Neural cell (in vitro differentiated cells): Measurements from ENCODE around the gene GREM1. TPM values are rescaled to one million over a fixed set of nuclear protein-coding genes. Genes with fewer than 3 reads are reported as not detected.

ENCODE experiments used
- H2AFZ ChIP-seq: fragments of 200-600, 300-800 bp; sonication (generic), shearing (Covaris generic); 2 replicates; pipeline ENCODE4 v1.6.0; 2014; ENCODE audit warnings: low read depth, mild to moderate bottlenecking, antibody characterized with exemption, low read length, moderate library complexity
- H3F3A ChIP-seq: fragments of 200-600 bp; shearing (Covaris generic); 2 replicates; pipeline ENCODE4 v1.6.1; 2016; ENCODE audit warnings: mild to moderate bottlenecking, moderate library complexity, mixed read lengths, antibody characterized with exemption, low read length; ENCODE audit not compliant: insufficient read depth, poor library complexity, severe bottlenecking
- H3K27ac ChIP-seq: fragments of 200-600, 300-800 bp; sonication (generic), shearing (Covaris generic); 2 replicates; pipeline ENCODE4 v1.5.1; 2014; ENCODE audit warnings: mild to moderate bottlenecking, low read length, moderate library complexity
- H3K27me3 ChIP-seq: fragments of 300-800, 200-600 bp; sonication (generic), shearing (Covaris generic); 2 replicates; pipeline ENCODE4 v1.6.0; 2014; ENCODE audit warnings: mild to moderate bottlenecking, low read depth, low read length, moderate library complexity; ENCODE audit not compliant: insufficient read depth
- H3K36me3 ChIP-seq: fragments of 300-800, 200-600 bp; sonication (generic), shearing (Covaris generic); 2 replicates; pipeline ENCODE4 v1.5.1; 2014; ENCODE audit warnings: mild to moderate bottlenecking, antibody characterized with exemption, low read length, moderate library complexity; ENCODE audit not compliant: insufficient read depth
- H3K4me2 ChIP-seq: fragments of 300-800, 200-600 bp; sonication (generic), shearing (Covaris generic); 2 replicates; pipeline ENCODE4 v1.6.0; 2014; ENCODE audit warnings: mild to moderate bottlenecking, low read length
- H3K4me3 ChIP-seq: fragments of 300-800, 200-600 bp; sonication (generic), shearing (Covaris generic); 2 replicates; pipeline ENCODE4 v1.5.1; 2014; ENCODE audit warnings: mild to moderate bottlenecking, low read length, moderate library complexity
- H3K79me2 ChIP-seq: fragments of 200-600 bp; shearing (Covaris generic); replicated peaks from 2 replicates; pipeline ENCODE4 v1.6.0; 2014; ENCODE audit warnings: mild to moderate bottlenecking, low read length, moderate library complexity; ENCODE audit not compliant: insufficient read depth
- H3K9ac ChIP-seq: fragments of 300-800, 200-600 bp; sonication (generic), shearing (Covaris generic); 2 replicates; pipeline ENCODE4 v1.6.1; 2016; ENCODE audit warnings: mild to moderate bottlenecking, low read length, mixed read lengths
- H3K9me2 ChIP-seq: fragments of 200-600 bp; shearing (Covaris generic); 2 replicates; pipeline ENCODE4 v1.6.1; 2016; ENCODE audit warnings: mild to moderate bottlenecking, low read length, mixed read lengths; ENCODE audit not compliant: insufficient read depth
- H3K9me3 ChIP-seq: fragments of 200-600, 300-800 bp; sonication (generic), shearing (Covaris generic); 2 replicates; pipeline ENCODE4 v1.6.1; 2016; ENCODE audit warnings: mild to moderate bottlenecking, mixed run types, low read length, moderate library complexity, mixed read lengths
- H4K20me1 ChIP-seq: fragments of 200-600 bp; shearing (Covaris generic); 2 replicates; pipeline ENCODE4 v1.6.1; 2016; ENCODE audit warnings: mild to moderate bottlenecking, mixed run types; ENCODE audit not compliant: insufficient read depth
- CTCF ChIP-seq: fragments of 450-650 bp; IDR thresholded peaks from 2 replicates; pipeline ENCODE4 v1.5.1; 2014; ENCODE audit warnings: antibody characterized with exemption, mild to moderate bottlenecking, moderate library complexity; ENCODE audit not compliant: poor library complexity, severe bottlenecking
- EP300 ChIP-seq: fragments of 450-650 bp; conservative IDR thresholded peaks from 2 replicates; pipeline ENCODE4 v1.6.1; 2014; ENCODE audit warnings: antibody characterized with exemption, mild to moderate bottlenecking, moderate library complexity; ENCODE audit not compliant: poor library complexity, severe bottlenecking
- EZH2 ChIP-seq: fragments of 200-600, 300-800 bp; shearing (Covaris generic), sonication (generic); IDR thresholded peaks from 2 replicates; pipeline ENCODE4 v1.6.1; 2014; ENCODE audit warnings: antibody characterized with exemption, low read length, borderline replicate concordance, mild to moderate bottlenecking; ENCODE audit not compliant: insufficient read depth, poor library complexity, severe bottlenecking
- MXI1 ChIP-seq: fragments of 450-650 bp; conservative IDR thresholded peaks from 2 replicates; pipeline ENCODE4 v1.6.1; 2014; ENCODE audit warnings: antibody characterized with exemption, mild to moderate bottlenecking; ENCODE audit not compliant: poor library complexity, severe bottlenecking
- POLR2AphosphoS5 ChIP-seq: IDR thresholded peaks from 2 replicates; pipeline ENCODE4 v1.6.1; 2012
- RAD21 ChIP-seq: fragments of 450-650 bp; conservative IDR thresholded peaks from 2 replicates; pipeline ENCODE4 v1.6.1; 2014; ENCODE audit warnings: antibody characterized with exemption, mild to moderate bottlenecking, moderate library complexity
- REST ChIP-seq: IDR thresholded peaks from 2 replicates; pipeline ENCODE4 v1.6.1; 2012; ENCODE audit warnings: borderline replicate concordance
- SMC3 ChIP-seq: fragments of 450-650 bp; conservative IDR thresholded peaks from 2 replicates; pipeline ENCODE4 v1.6.1; 2014; ENCODE audit warnings: antibody characterized with exemption, mild to moderate bottlenecking, moderate library complexity; ENCODE audit not compliant: poor library complexity
- TAF1 ChIP-seq: IDR thresholded peaks from 2 replicates; pipeline ENCODE4 v1.6.1; 2012; ENCODE audit warnings: low read depth
- polyA plus RNA-seq: library from polyadenylated mRNA; depleted of rRNA; stranded (reverse); fragments of >200 nt; gene quantifications from 2 replicates; pipeline ENCODE4 v1.2.3, GENCODE V29; 2014

GREM1 gene
- polyA plus RNA-seq, 1 donor from 2014 or later, result 0.16 TPM

- Histone ChIP-seq H3K27ac (no peak overlapping the region), H3K9me2 (no peaks in the 10 kb centered on the region), H3K9me3 (no peaks in the 10 kb centered on the region), H3K4me3 (no peak overlapping the region), H3K36me3 (no peaks in the 10 kb centered on the region), H4K20me1 (no peaks in the 10 kb centered on the region), H3K9ac (no peak overlapping the region), H3F3A (no peaks in the 10 kb centered on the region), H2AFZ (no peak overlapping the region), H3K79me2 (no peaks in the 10 kb centered on the region), H3K4me2 (no peak overlapping the region), H3K27me3 (no peaks in the 10 kb centered on the region)
- TF ChIP-seq EP300, result no peak
- TF ChIP-seq SMC3, result no peak
- no peak for TF ChIP-seq REST
- TF ChIP-seq EZH2, result no peak
- no peak for TF ChIP-seq POLR2AphosphoS5
- TF ChIP-seq MXI1, result no peak
- no peak for TF ChIP-seq CTCF
- TF ChIP-seq TAF1, result no peak
- TF ChIP-seq RAD21, result no peak
These were observed 47.4 kb downstream of the GREM1 start for GRCh38 chr15:32765236-32765635.

GRCh38 chr15:32766101-32766500, 48.3 kb downstream of the GREM1 start:
- Histone ChIP-seq H3K27me3 (no peaks in the 10 kb centered on the region), H3F3A (no peaks in the 10 kb centered on the region), H3K4me2 (no peak overlapping the region), H3K27ac (no peak overlapping the region), H3K36me3 (no peaks in the 10 kb centered on the region), H3K79me2 (no peaks in the 10 kb centered on the region), H3K4me3 (no peak overlapping the region), H3K9ac (no peak overlapping the region), H2AFZ (no peak overlapping the region), H3K9me3 (no peaks in the 10 kb centered on the region), H4K20me1 (no peaks in the 10 kb centered on the region), H3K9me2 (no peaks in the 10 kb centered on the region)
- no peak for TF ChIP-seq SMC3
- no peak for TF ChIP-seq EZH2
- TF ChIP-seq REST, result no peak
- TF ChIP-seq POLR2AphosphoS5, result no peak
- no peak for TF ChIP-seq EP300
- TF ChIP-seq CTCF, result no peak
- TF ChIP-seq TAF1, result no peak
- no peak for TF ChIP-seq RAD21
- no peak for TF ChIP-seq MXI1
